Kidney tubule cell (primary cell): Measurements from ENCODE around the gene MGAT5B.
A peak's percentile ranks its signal among the peaks of the same experiment; 100 is the strongest.
"Not testable (repeated sequence)": the region's sequence is repeated elsewhere in the genome, so short reads cannot be mapped to it uniquely, and the experiment has no call there.

ENCODE experiments used
- DNase-seq: peaks from one replicate; pipeline ENCODE4 v3.0.0-alpha.2; 2018; ENCODE audit warnings: low spot score

MGAT5B gene

GRCh38 chr17:76848670-76849069, 19.5 kb upstream of the MGAT5B start:
- no peak for DNase-seq

DNA sequence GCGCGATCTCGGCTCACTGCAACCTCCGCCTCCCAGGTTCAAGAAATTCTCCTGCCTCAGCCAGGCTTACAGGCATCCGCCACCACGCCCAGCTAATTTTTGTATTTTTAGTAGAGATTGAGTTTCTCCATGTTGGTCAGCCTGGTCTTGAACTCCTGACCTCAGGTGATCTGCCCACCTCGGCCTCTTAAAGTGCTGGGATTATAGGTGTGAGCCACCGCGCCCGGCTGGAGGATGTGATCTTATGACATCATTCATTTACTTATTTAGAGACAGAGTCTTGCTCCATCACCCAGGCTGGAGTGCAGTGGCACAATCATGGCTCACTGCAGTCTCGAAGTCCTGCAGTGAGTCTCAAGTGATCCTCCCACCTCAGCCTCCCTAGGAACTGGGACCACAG, 19.0 kb upstream of the MGAT5B start:
- not testable (repeated sequence) for DNase-seq

- DNase-seq = no peak
These were observed 15.4 kb upstream of the MGAT5B start for GRCh38 chr17:76852843-76853242.

GRCh38 chr17:76855105-76855504, 13.1 kb upstream of the MGAT5B start:
- no peak for DNase-seq

- no peak for DNase-seq
These were observed 6.1 kb upstream of the MGAT5B start for GRCh38 chr17:76862079-76862478.

DNA sequence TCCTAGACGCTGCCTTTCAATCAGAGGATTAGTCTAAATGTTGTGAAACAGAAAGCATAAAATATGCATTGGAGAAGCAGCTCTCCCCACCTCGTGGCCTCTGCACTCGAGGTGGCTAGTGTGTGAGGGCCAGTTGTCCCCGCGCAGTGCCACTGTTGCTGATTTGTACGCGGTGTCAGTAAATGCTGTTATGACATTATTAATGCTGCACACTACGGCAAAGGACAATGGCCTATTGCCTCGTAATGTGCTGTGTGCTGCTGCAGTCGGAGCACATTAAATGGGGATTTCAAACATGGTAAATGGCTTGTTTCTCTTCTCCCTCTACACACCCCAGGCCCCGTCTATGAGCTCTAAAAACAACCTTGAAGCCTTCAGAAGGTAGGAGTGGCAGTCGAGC, 5.7 kb upstream of the MGAT5B start:
- no peak for DNase-seq

GRCh38 chr17:76864024-76864423, 4.2 kb upstream of the MGAT5B start:
- DNase-seq = no peak

GRCh38 chr17:76865174-76865573, 3.0 kb upstream of the MGAT5B start:
- DNase-seq = no peak

- DNase-seq = no peak
These were observed 2.0 kb upstream of the MGAT5B start for GRCh38 chr17:76866203-76866602.

DNA sequence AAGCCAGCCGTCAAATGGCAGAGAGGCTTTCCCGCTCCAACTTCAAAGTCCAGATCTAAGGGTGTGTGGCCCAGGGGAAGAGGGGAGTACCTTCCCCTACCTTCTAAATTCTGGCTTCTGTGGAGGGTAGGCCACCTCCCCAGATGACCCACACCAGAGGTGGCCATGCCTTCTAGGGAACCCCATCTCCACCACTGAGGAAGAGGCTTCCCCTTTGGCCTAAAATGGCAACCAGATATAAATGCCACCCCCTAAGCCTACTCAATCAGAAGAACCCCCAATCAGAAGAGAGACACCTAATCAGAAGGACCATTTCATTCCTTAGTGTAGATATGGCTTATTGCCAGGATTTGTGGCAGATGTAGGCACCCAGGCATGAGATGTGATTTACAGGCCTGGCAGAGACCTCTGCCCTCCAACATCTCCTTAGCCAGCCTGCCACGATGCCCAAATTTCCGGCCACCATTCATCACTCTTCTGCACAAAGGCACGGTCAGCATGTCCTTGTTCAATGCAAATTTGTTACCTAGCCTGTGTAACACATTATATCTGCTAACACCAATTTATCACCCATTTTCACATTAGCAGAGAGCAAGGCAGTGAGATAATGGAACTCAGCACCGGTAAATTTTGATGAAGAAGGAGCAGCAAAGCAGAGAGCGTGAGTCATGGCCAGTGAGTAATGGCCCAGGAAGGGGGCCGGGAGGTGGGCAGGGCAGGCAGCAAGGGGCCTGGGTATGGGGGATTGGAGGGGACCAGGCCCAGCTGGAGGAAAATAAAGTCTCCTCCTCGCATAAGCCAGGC, 1.2 kb upstream of the MGAT5B start:
- peak; percentile 70 for DNase-seq

DNA sequence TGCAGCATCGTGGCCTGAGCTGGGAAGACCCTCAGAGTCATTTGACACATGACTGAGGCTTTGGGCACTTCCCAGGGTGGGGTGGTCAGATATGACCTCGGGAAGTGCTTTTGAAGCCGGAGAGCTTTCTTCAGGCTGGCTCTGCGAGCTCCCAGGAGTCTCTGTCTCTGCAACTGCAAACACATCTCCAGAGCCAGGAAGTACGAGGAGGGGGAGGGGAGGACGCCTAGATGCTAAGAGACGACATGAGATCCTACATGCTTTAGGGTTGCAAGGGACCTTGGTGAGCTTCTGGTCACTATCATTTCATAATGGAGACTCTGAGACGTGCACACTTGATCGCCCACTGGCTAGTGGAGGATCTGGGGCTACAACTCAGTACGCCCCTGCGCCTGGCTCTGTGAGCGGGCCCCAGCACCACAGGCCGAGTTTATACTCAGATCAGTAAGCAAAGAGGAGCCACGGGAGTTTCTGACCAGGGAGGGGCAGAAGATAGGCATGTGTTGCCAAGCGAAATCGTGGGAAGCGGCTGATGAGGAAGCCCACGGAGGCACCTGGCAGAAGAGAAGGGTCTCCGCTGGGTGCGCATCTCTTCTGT, 527 bp upstream of the MGAT5B start:
- DNase-seq = peak; percentile 50

- no peak for DNase-seq
These were observed 678 bp downstream of the MGAT5B start for GRCh38 chr17:76868669-76869495.

DNA sequence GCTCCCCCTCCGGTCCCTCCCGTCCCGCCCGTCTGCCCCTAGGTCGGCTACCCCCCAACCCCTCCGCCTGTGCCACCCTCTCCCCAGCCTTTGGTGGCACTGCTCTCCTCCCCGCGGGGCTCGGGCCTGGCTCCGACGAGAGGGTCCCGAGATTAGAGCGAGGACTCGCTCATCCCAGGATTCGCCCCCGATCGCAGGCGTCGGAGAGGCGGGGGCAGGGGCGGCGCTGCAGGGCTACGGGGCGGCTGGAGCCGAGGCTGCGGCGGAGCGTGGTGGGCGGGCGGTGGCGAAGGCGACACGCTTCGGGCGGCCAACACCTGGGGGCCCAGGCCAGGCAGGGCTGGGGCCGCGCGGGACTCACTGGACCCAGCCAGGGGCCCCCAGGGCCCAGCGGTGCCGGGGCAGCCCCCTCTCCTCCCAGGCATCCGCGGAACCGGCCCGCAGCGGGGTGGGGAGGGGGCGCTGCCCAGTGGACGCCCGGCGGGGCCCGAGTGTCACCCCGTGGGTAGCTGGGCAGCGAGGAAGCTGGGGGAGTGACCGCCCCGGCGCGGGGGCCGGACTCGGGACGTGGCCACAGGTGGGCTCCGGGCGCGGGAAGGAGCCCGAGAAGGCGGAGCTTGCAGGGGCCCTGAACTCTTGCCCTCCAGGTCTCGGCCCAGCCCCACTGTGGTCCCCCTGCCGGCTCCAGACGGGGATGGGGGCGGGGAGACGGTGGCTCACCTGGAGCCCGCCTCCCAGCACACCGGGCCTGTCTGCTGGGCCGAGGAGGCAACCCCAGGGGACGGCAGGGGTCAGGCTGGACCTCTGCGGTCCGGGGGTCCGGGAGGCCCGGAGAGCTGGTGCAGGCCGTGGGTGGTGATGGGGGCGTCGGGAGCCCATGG, 1.5 kb downstream of the MGAT5B start:
- DNase-seq = no peak

DNA sequence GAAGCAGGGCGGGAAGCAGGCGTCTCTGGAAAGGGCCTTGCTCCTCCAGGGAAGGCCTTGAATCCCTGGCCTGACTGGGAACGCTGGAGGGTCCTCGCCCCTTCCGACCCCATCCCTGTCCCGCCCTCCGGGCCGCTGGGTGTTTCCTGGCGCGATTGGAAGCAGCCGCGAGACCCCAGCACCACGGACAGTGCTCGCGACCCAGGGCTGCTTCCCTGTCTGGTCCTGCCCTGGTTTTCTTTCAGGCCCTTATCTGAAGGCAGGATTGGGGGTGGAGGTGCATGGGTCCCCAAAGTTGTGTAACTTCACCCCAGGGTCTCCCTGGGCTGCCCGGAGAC, 2.1 kb downstream of the MGAT5B start:
- no peak for DNase-seq

- no peak for DNase-seq
These were observed 3.5 kb downstream of the MGAT5B start for GRCh38 chr17:76871668-76872067.

GRCh38 chr17:76872221-76872873, 4.1 kb downstream of the MGAT5B start:
- DNase-seq = peak; percentile 81

GRCh38 chr17:76872874-76873221, 4.6 kb downstream of the MGAT5B start:
- DNase-seq = no peak

DNA sequence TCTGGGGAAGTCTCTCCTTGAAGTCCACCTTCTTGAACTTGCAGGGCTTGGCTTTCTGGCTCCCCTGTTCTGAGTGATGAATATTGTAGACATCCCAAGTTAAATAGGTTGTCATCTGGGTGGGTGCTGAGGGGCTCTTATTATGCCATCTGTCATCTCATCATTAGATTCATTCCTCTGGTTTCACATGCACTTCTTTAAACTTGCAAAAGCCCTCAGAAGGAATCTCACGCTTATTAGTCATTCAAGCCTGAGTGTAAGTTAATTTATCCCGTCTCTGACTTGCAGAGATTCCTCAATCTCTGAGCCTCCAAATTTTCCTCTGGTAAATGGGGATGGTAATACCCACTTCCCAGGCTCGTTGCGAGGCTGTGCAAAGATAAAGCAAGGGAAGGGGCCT, 5.7 kb downstream of the MGAT5B start:
- DNase-seq = no peak

GRCh38 chr17:76877437-76877836, 9.2 kb downstream of the MGAT5B start:
- no peak for DNase-seq

GRCh38 chr17:76878568-76878967, 10.4 kb downstream of the MGAT5B start:
- DNase-seq = no peak

GRCh38 chr17:76879254-76879653, 11.1 kb downstream of the MGAT5B start:
- DNase-seq = no peak

- DNase-seq = no peak
These were observed 11.5 kb downstream of the MGAT5B start for GRCh38 chr17:76879691-76880090.
